Right atrium auricular region (tissue), 2 donors: ENCODE measurements around the gene SEL1L3. TPM values are rescaled to one million over a fixed set of nuclear protein-coding genes. Genes with fewer than 3 reads are reported as not detected.

Source experiments
- DNase-seq: peaks from one replicate; pipeline ENCODE4 v3.0.0-alpha.2; 2019; ENCODE audit warnings: low spot score
- H3K27ac ChIP-seq, 2 donors: fragments of 200-600 bp; sonication (generic); 1 replicate in 1 of 2; 2 replicates in 1 of 2; pipeline ENCODE4 v1.5.1; 2016 to 2019
- H3K27me3 ChIP-seq, 2 donors: fragments of 200-600 bp; sonication (generic); one replicate each; pipeline versions ENCODE4 v1.5.1 to v1.6.0; 2017 to 2019
- H3K36me3 ChIP-seq: fragments of 200-600 bp; sonication (generic); one replicate; pipeline ENCODE4 v1.5.1; 2016
- H3K4me1 ChIP-seq, 2 donors: fragments of 200-600 bp; sonication (generic); one replicate each; pipeline versions ENCODE4 v1.5.1 to v1.6.0; 2017 to 2019
- H3K4me3 ChIP-seq, 2 donors: fragments of 200-600 bp; sonication (generic); 1 replicate in 1 of 2; 2 replicates in 1 of 2; pipeline ENCODE4 v1.5.1; 2017 to 2019; ENCODE audit warnings: mild to moderate bottlenecking in 1 of 2, moderate library complexity in 1 of 2
- H3K9me3 ChIP-seq, 2 donors: fragments of 200-600 bp; sonication (generic); one replicate each; pipeline ENCODE4 v1.5.1; 2019
- CTCF ChIP-seq, 2 donors: fragments of 200-600 bp; sonication (generic); IDR thresholded peaks; one replicate each; pipeline ENCODE4 v1.5.1; 2019; ENCODE audit warnings: antibody characterized with exemption in 2 of 2
- total RNA-seq, 2 donors: library from RNA; depleted of rRNA; stranded (reverse); fragments of >200 nt; gene quantifications; one replicate each; pipeline ENCODE4 v1.1.0, GENCODE V29; 2016

SEL1L3 gene
- total RNA-seq, 2 donors from 2014 or later, result 5.4 to 7.2 TPM

- no peaks in the 10 kb centered on the region for H3K4me1 ChIP-seq
These were observed 86.0 kb downstream of the SEL1L3 start for GRCh38 chr4:25776795-25777194.

GRCh38 chr4:25775166-25775565, 87.6 kb downstream of the SEL1L3 start:
- Histone ChIP-seq H3K9me3 (peaks cover 0 to 13% of the 10 kb centered on the region in 2 donors), H3K27me3 (no peaks in the 10 kb centered on the region), H3K4me1 (no peaks in the 10 kb centered on the region), H3K36me3 (no peaks in the 10 kb centered on the region), H3K27ac (no peak overlapping the region), H3K4me3 (no peak overlapping the region)
- DNase-seq, result no peak
- no peak for TF ChIP-seq CTCF (IDR thresholded peaks at IDR 0.05)

More at GRCh38 chr4:25776795-25777194, 86.0 kb downstream of the SEL1L3 start:
- H3K4me3 ChIP-seq, result no peak overlapping the region
- H3K36me3 ChIP-seq, result no peaks in the 10 kb centered on the region
- no peaks in the 10 kb centered on the region for H3K27me3 ChIP-seq
- no peak overlapping the region for H3K27ac ChIP-seq
- H3K9me3 ChIP-seq, result peaks cover 0 to 13% of the 10 kb centered on the region in 2 donors
- TF ChIP-seq CTCF (IDR thresholded peaks at IDR 0.05), result no peak
- no peak for DNase-seq

GRCh38 chr4:25773358-25773757, 89.4 kb downstream of the SEL1L3 start:
- H3K9me3 ChIP-seq, result peaks cover 0 to 8% of the 10 kb centered on the region in 2 donors
- H3K27ac ChIP-seq, result no peak overlapping the region
- no peaks in the 10 kb centered on the region for H3K4me1 ChIP-seq
- H3K4me3 ChIP-seq, result no peak overlapping the region
- H3K27me3 ChIP-seq, result no peaks in the 10 kb centered on the region
- no peak for DNase-seq
- no peaks in the 10 kb centered on the region for H3K36me3 ChIP-seq
- no peak for TF ChIP-seq CTCF (IDR thresholded peaks at IDR 0.05)

GRCh38 chr4:25771672-25772071, 91.1 kb downstream of the SEL1L3 start:
- no peak overlapping the region for H3K4me3 ChIP-seq
- DNase-seq, result no peak
- H3K27ac ChIP-seq, result no peak overlapping the region
- TF ChIP-seq CTCF (IDR thresholded peaks at IDR 0.05), result no peak
- no peaks in the 10 kb centered on the region for H3K9me3 ChIP-seq
- no peaks in the 10 kb centered on the region for H3K27me3 ChIP-seq
- no peaks in the 10 kb centered on the region for H3K4me1 ChIP-seq
- H3K36me3 ChIP-seq, result no peaks in the 10 kb centered on the region

- no peaks in the 10 kb centered on the region for H3K27me3 ChIP-seq
- H3K27ac ChIP-seq, result no peak overlapping the region
- no peaks in the 10 kb centered on the region for H3K9me3 ChIP-seq
- no peaks in the 10 kb centered on the region for H3K36me3 ChIP-seq
- TF ChIP-seq CTCF (IDR thresholded peaks at IDR 0.05), result no peak
- no peaks in the 10 kb centered on the region for H3K4me1 ChIP-seq
- H3K4me3 ChIP-seq, result no peak overlapping the region
- no peak for DNase-seq
These were observed 91.9 kb downstream of the SEL1L3 start for GRCh38 chr4:25770847-25771246.

- no peaks in the 10 kb centered on the region for H3K9me3 ChIP-seq
- no peaks in the 10 kb centered on the region for H3K27me3 ChIP-seq
- DNase-seq, result no peak
- H3K4me1 ChIP-seq, result no peaks in the 10 kb centered on the region
- no peak overlapping the region for H3K4me3 ChIP-seq
- no peak for TF ChIP-seq CTCF (IDR thresholded peaks at IDR 0.05)
- H3K36me3 ChIP-seq, result no peaks in the 10 kb centered on the region
- no peak overlapping the region for H3K27ac ChIP-seq
These were observed 93.5 kb downstream of the SEL1L3 start for GRCh38 chr4:25769251-25769650.
